ENCODE measurements around the gene TMEM132C.

The TMEM132C gene

GRCh38 chr12:128644664-128645296 lies 377.8 kb downstream of the TMEM132C start:
- no peak for DNase-seq (ENCODE audit: insufficient read length, low spot score)
- FAIRE-seq: no peak

- FAIRE-seq (no peak), DNase-seq (ENCODE audit: insufficient read length, low spot score) (no peak)
Measured at GRCh38 chr12:128649902-128650301, 382.9 kb downstream of the TMEM132C start.

- no peak for DNase-seq (ENCODE audit: insufficient read length, low spot score)
- no peak for FAIRE-seq
Measured at GRCh38 chr12:128652136-128652751, 385.3 kb downstream of the TMEM132C start.

- no peak for FAIRE-seq
- no peak for DNase-seq (ENCODE audit: insufficient read length, low spot score)
Measured at GRCh38 chr12:128654468-128654867, 387.5 kb downstream of the TMEM132C start.

GRCh38 chr12:128657378-128657777 lies 390.4 kb downstream of the TMEM132C start:
- no peak for FAIRE-seq
- DNase-seq (ENCODE audit: insufficient read length, low spot score): no peak

- no peak for DNase-seq (ENCODE audit: insufficient read length, low spot score)
Measured at GRCh38 chr12:128660532-128661225, 393.7 kb downstream of the TMEM132C start.

GRCh38 chr12:128661226-128661569 lies 394.2 kb downstream of the TMEM132C start:
- DNase-seq (ENCODE audit: insufficient read length, low spot score) (no peak), FAIRE-seq (no peak)

More at GRCh38 chr12:128660532-128661225, 393.7 kb downstream of the TMEM132C start:
- no peak for FAIRE-seq

- DNase-seq (ENCODE audit: insufficient read length, low spot score) (no peak), FAIRE-seq (no peak)
Measured at GRCh38 chr12:128662101-128662500, 395.1 kb downstream of the TMEM132C start.

GRCh38 chr12:128664501-128664900 lies 397.5 kb downstream of the TMEM132C start:
- FAIRE-seq: no peak
- no peak for DNase-seq (ENCODE audit: insufficient read length, low spot score)

GRCh38 chr12:128667193-128667592 lies 400.2 kb downstream of the TMEM132C start:
- DNase-seq (ENCODE audit: insufficient read length, low spot score): no peak
- FAIRE-seq: no peak

GRCh38 chr12:128671528-128672042 lies 404.6 kb downstream of the TMEM132C start:
- no peak for DNase-seq (ENCODE audit: insufficient read length, low spot score)
- FAIRE-seq: no peak

GRCh38 chr12:128672428-128672827 lies 405.5 kb downstream of the TMEM132C start:
- no peak for FAIRE-seq
- DNase-seq (ENCODE audit: insufficient read length, low spot score): no peak

- DNase-seq (ENCODE audit: insufficient read length, low spot score): no peak
- no peak for FAIRE-seq
Measured at GRCh38 chr12:128672893-128673292, 405.9 kb downstream of the TMEM132C start.

GRCh38 chr12:128675576-128675975 lies 408.6 kb downstream of the TMEM132C start:
- FAIRE-seq (no peak), DNase-seq (ENCODE audit: insufficient read length, low spot score) (no peak)

- no peak for DNase-seq (ENCODE audit: insufficient read length, low spot score)
- no peak for FAIRE-seq
Measured at GRCh38 chr12:128680555-128680954, 413.6 kb downstream of the TMEM132C start.

GRCh38 chr12:128682548-128683275 lies 415.7 kb downstream of the TMEM132C start:
- DNase-seq (ENCODE audit: insufficient read length, low spot score) (no peak), FAIRE-seq (no peak)

GRCh38 chr12:128684352-128684751 lies 417.4 kb downstream of the TMEM132C start:
- FAIRE-seq (no peak), DNase-seq (ENCODE audit: insufficient read length, low spot score) (no peak)

- DNase-seq (ENCODE audit: insufficient read length, low spot score) (no peak), FAIRE-seq (no peak)
Measured at GRCh38 chr12:128685903-128686475, 419.0 kb downstream of the TMEM132C start.

GRCh38 chr12:128687851-128688250 lies 420.9 kb downstream of the TMEM132C start:
- no peak for FAIRE-seq
- no peak for DNase-seq (ENCODE audit: insufficient read length, low spot score)

- DNase-seq (ENCODE audit: insufficient read length, low spot score): no peak
- FAIRE-seq: no peak
Measured at GRCh38 chr12:128690641-128691040, 423.7 kb downstream of the TMEM132C start.

- FAIRE-seq (no peak), DNase-seq (ENCODE audit: insufficient read length, low spot score) (no peak)
Measured at GRCh38 chr12:128693115-128693514, 426.1 kb downstream of the TMEM132C start.
